ENCODE measurements around the gene HECTD4.

GRCh38 chr12:112172556-112173324 is 209.5 kb downstream of the HECTD4 start:
- TF ChIP-seq EZH2phosphoT487 (IDR thresholded peaks at IDR 0.05; ENCODE audit: unreplicated experiment) (no peak), CTCF (conservative IDR thresholded peaks at IDR 0.05; ENCODE audit: low read depth in 2 of 2) (no peak), EZH2 (IDR thresholded peaks at IDR 0.05; ENCODE audit: low read depth, unreplicated experiment) (no peak)

All from GM23338 (cell line).